Neural cell (in vitro differentiated cells): ENCODE results near the gene TARS3.

Experiments
- CTCF ChIP-seq: fragments of 450-650 bp; IDR thresholded peaks from 2 replicates; pipeline ENCODE4 v1.5.1; 2014; ENCODE audit warnings: antibody characterized with exemption, mild to moderate bottlenecking, moderate library complexity; ENCODE audit not compliant: poor library complexity, severe bottlenecking
- EP300 ChIP-seq: fragments of 450-650 bp; conservative IDR thresholded peaks from 2 replicates; pipeline ENCODE4 v1.6.1; 2014; ENCODE audit warnings: antibody characterized with exemption, mild to moderate bottlenecking, moderate library complexity; ENCODE audit not compliant: poor library complexity, severe bottlenecking
- EZH2 ChIP-seq: fragments of 200-600, 300-800 bp; shearing (Covaris generic), sonication (generic); IDR thresholded peaks from 2 replicates; pipeline ENCODE4 v1.6.1; 2014; ENCODE audit warnings: antibody characterized with exemption, low read length, borderline replicate concordance, mild to moderate bottlenecking; ENCODE audit not compliant: insufficient read depth, poor library complexity, severe bottlenecking
- REST ChIP-seq: IDR thresholded peaks from 2 replicates; pipeline ENCODE4 v1.6.1; 2012; ENCODE audit warnings: borderline replicate concordance
- SMC3 ChIP-seq: fragments of 450-650 bp; conservative IDR thresholded peaks from 2 replicates; pipeline ENCODE4 v1.6.1; 2014; ENCODE audit warnings: antibody characterized with exemption, mild to moderate bottlenecking, moderate library complexity; ENCODE audit not compliant: poor library complexity
- TAF1 ChIP-seq: IDR thresholded peaks from 2 replicates; pipeline ENCODE4 v1.6.1; 2012; ENCODE audit warnings: low read depth

GRCh38 chr15:101657968-101658784, 66.1 kb downstream of the TARS3 start:
- no peak for TF ChIP-seq CTCF
- no peak for TF ChIP-seq TAF1
- no peak for TF ChIP-seq EZH2
- TF ChIP-seq SMC3: no peak
- TF ChIP-seq REST: no peak
- no peak for TF ChIP-seq EP300
